ENCODE measurements around the gene LAMA4.
"Not testable (repeated sequence)": the region's sequence is repeated elsewhere in the genome, so short reads cannot be mapped to it uniquely, and the experiment has no call there.

LAMA4 gene

DNA sequence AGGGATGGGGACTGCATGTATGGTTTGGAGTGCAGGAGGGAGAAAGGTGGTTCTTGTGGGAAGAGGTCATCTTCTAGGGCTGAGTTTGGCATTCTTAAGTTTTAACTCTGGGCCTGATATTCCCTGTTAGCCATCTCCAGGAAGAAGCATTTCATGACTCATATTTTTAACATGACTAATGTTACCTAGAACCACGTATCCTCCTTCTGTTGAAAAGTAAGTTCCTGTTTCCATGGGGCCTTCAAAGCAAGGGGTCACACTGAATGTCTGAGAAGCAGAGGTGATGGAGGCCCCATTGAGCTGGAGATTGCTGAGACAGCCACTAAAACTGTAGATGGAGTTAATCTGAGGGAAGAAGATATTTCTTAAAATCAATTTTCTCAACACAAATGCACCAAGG, 136.8 kb downstream of the LAMA4 start:
- H3K27me3 ChIP-seq (ENCODE audit: insufficient read depth, insufficient read length), result no peaks in the 10 kb centered on the region

GRCh38 chr6:112116221-112116620, 138.1 kb downstream of the LAMA4 start:
- H3K36me3 ChIP-seq (ENCODE audit: insufficient read depth, insufficient read length, low read length), result no peaks in the 10 kb centered on the region
- H3K4me1 ChIP-seq (ENCODE audit: insufficient read depth, insufficient read length), result no peaks in the 10 kb centered on the region
- TF ChIP-seq ZNF274 (IDR thresholded peaks at IDR 0.05; ENCODE audit: low read depth, low read length) (no peak), SUZ12 (IDR thresholded peaks at IDR 0.05; ENCODE audit: extremely low read depth, insufficient read depth, insufficient read length) (no peak), YY1 (IDR thresholded peaks at IDR 0.05; ENCODE audit: insufficient read depth, insufficient read length) (no peak)
- DNase-seq (ENCODE audit: low read depth, low spot score), result no peak
- no peaks in the 10 kb centered on the region for H3K27me3 ChIP-seq (ENCODE audit: insufficient read depth, insufficient read length)
- H3K9me3 ChIP-seq (ENCODE audit: insufficient read depth, low read length), result no peaks in the 10 kb centered on the region
- no peak overlapping the region for H3K9ac ChIP-seq (ENCODE audit: insufficient read length, low read depth)
- no peak overlapping the region for H3K4me3 ChIP-seq (ENCODE audit: insufficient read length, low read depth)

More for the DNA sequence above, 136.8 kb downstream of the LAMA4 start:
- no peak for DNase-seq (ENCODE audit: low read depth, low spot score)
- no peak overlapping the region for H3K9ac ChIP-seq (ENCODE audit: insufficient read length, low read depth)
- H3K36me3 ChIP-seq (ENCODE audit: insufficient read depth, insufficient read length, low read length), result no peaks in the 10 kb centered on the region
- H3K9me3 ChIP-seq (ENCODE audit: insufficient read depth, low read length), result no peaks in the 10 kb centered on the region
- no peak for TF ChIP-seq ZNF274 (IDR thresholded peaks at IDR 0.05; ENCODE audit: low read depth, low read length)
- H3K4me1 ChIP-seq (ENCODE audit: insufficient read depth, insufficient read length), result no peaks in the 10 kb centered on the region
- no peak overlapping the region for H3K4me3 ChIP-seq (ENCODE audit: insufficient read length, low read depth)

GRCh38 chr6:112114577-112115223, 139.7 kb downstream of the LAMA4 start:
- H3K36me3 ChIP-seq (ENCODE audit: insufficient read depth, insufficient read length, low read length), result no peaks in the 10 kb centered on the region
- H3K27me3 ChIP-seq (ENCODE audit: insufficient read depth, insufficient read length), result no peaks in the 10 kb centered on the region
- no peaks in the 10 kb centered on the region for H3K9me3 ChIP-seq (ENCODE audit: insufficient read depth, low read length)
- no peak overlapping the region for H3K9ac ChIP-seq (ENCODE audit: insufficient read length, low read depth)
- no peaks in the 10 kb centered on the region for H3K4me1 ChIP-seq (ENCODE audit: insufficient read depth, insufficient read length)
- TF ChIP-seq ZNF274 (IDR thresholded peaks at IDR 0.05; ENCODE audit: low read depth, low read length) (no peak), YY1 (IDR thresholded peaks at IDR 0.05; ENCODE audit: insufficient read depth, insufficient read length) (no peak), SUZ12 (IDR thresholded peaks at IDR 0.05; ENCODE audit: extremely low read depth, insufficient read depth, insufficient read length) (no peak)
- no peak for DNase-seq (ENCODE audit: low read depth, low spot score)
- H3K4me3 ChIP-seq (ENCODE audit: insufficient read length, low read depth), result no peak overlapping the region

- Histone ChIP-seq H3K4me1 (ENCODE audit: insufficient read depth, insufficient read length) (no peaks in the 10 kb centered on the region), H3K36me3 (ENCODE audit: insufficient read depth, insufficient read length, low read length) (no peaks in the 10 kb centered on the region), H3K27me3 (ENCODE audit: insufficient read depth, insufficient read length) (no peaks in the 10 kb centered on the region), H3K9me3 (ENCODE audit: insufficient read depth, low read length) (no peaks in the 10 kb centered on the region), H3K9ac (ENCODE audit: insufficient read length, low read depth) (no peak overlapping the region), H3K4me3 (ENCODE audit: insufficient read length, low read depth) (no peak overlapping the region)
- no peak for DNase-seq (ENCODE audit: low read depth, low spot score)
- no peak for TF ChIP-seq YY1 (IDR thresholded peaks at IDR 0.05; ENCODE audit: insufficient read depth, insufficient read length)
- TF ChIP-seq SUZ12 (IDR thresholded peaks at IDR 0.05; ENCODE audit: extremely low read depth, insufficient read depth, insufficient read length), result no peak
- TF ChIP-seq ZNF274 (IDR thresholded peaks at IDR 0.05; ENCODE audit: low read depth, low read length), result no peak
Observed at GRCh38 chr6:112113918-112114317, 140.4 kb downstream of the LAMA4 start.

- H3K4me1 ChIP-seq (ENCODE audit: insufficient read depth, insufficient read length), result no peaks in the 10 kb centered on the region
- no peaks in the 10 kb centered on the region for H3K27me3 ChIP-seq (ENCODE audit: insufficient read depth, insufficient read length)
- TF ChIP-seq SUZ12 (IDR thresholded peaks at IDR 0.05; ENCODE audit: extremely low read depth, insufficient read depth, insufficient read length), result no peak
- DNase-seq (ENCODE audit: low read depth, low spot score), result no peak
- no peak overlapping the region for H3K4me3 ChIP-seq (ENCODE audit: insufficient read length, low read depth)
- H3K36me3 ChIP-seq (ENCODE audit: insufficient read depth, insufficient read length, low read length), result no peaks in the 10 kb centered on the region
- no peaks in the 10 kb centered on the region for H3K9me3 ChIP-seq (ENCODE audit: insufficient read depth, low read length)
- no peak overlapping the region for H3K9ac ChIP-seq (ENCODE audit: insufficient read length, low read depth)
Observed at GRCh38 chr6:112113431-112113830, 140.9 kb downstream of the LAMA4 start.

GRCh38 chr6:112109262-112109661, 145.1 kb downstream of the LAMA4 start:
- H3K9ac ChIP-seq (ENCODE audit: insufficient read length, low read depth), result no peak overlapping the region
- H3K4me3 ChIP-seq (ENCODE audit: insufficient read length, low read depth), result no peak overlapping the region
- no peaks in the 10 kb centered on the region for H3K4me1 ChIP-seq (ENCODE audit: insufficient read depth, insufficient read length)
- no peaks in the 10 kb centered on the region for H3K27me3 ChIP-seq (ENCODE audit: insufficient read depth, insufficient read length)
- no peaks in the 10 kb centered on the region for H3K36me3 ChIP-seq (ENCODE audit: insufficient read depth, insufficient read length, low read length)
- DNase-seq (ENCODE audit: low read depth, low spot score), result no peak
- H3K9me3 ChIP-seq (ENCODE audit: insufficient read depth, low read length), result no peaks in the 10 kb centered on the region
- TF ChIP-seq YY1 (IDR thresholded peaks at IDR 0.05; ENCODE audit: insufficient read depth, insufficient read length) (no peak), ZNF274 (IDR thresholded peaks at IDR 0.05; ENCODE audit: low read depth, low read length) (no peak)

DNA sequence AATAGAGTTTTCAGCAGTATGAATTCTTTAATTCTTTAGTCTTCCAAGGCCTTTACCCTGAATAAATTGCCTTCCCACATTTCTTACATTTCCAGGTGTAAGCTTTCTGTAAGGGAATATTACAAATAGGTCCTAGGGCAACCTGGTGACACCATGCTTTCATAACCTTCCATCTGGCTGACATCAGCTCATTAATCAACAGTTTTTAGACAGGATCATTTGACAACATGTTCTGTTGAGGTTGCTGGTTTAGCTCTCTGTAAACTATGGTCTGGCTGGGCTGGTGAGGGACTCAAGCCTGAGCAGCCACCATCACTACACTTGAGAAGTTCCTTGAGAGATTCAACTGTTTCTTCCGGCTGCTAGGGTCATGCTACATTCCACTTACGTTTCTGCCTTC, 147.8 kb downstream of the LAMA4 start:
- Histone ChIP-seq H3K9me3 (ENCODE audit: insufficient read depth, low read length) (no peaks in the 10 kb centered on the region), H3K36me3 (ENCODE audit: insufficient read depth, insufficient read length, low read length) (no peaks in the 10 kb centered on the region), H3K4me3 (ENCODE audit: insufficient read length, low read depth) (no peak overlapping the region), H3K27me3 (ENCODE audit: insufficient read depth, insufficient read length) (no peaks in the 10 kb centered on the region), H3K4me1 (ENCODE audit: insufficient read depth, insufficient read length) (no peaks in the 10 kb centered on the region), H3K9ac (ENCODE audit: insufficient read length, low read depth) (no peak overlapping the region)
- TF ChIP-seq YY1 (IDR thresholded peaks at IDR 0.05; ENCODE audit: insufficient read depth, insufficient read length) (no peak), SUZ12 (IDR thresholded peaks at IDR 0.05; ENCODE audit: extremely low read depth, insufficient read depth, insufficient read length) (no peak), ZNF274 (IDR thresholded peaks at IDR 0.05; ENCODE audit: low read depth, low read length) (no peak)
- DNase-seq (ENCODE audit: low read depth, low spot score), result no peak

- H3K4me3 ChIP-seq (ENCODE audit: insufficient read length, low read depth); H3K4me1 ChIP-seq (ENCODE audit: insufficient read depth, insufficient read length); H3K27me3 ChIP-seq (ENCODE audit: insufficient read depth, insufficient read length); DNase-seq (ENCODE audit: low read depth, low spot score); H3K9ac ChIP-seq (ENCODE audit: insufficient read length, low read depth); H3K9me3 ChIP-seq (ENCODE audit: insufficient read depth, low read length); H3K36me3 ChIP-seq (ENCODE audit: insufficient read depth, insufficient read length, low read length): not testable (repeated sequence)
Observed at GRCh38 chr6:112106026-112106425, 148.3 kb downstream of the LAMA4 start.

Data from NT2/D1 (cell line).